ENCODE data around the gene MRPL55. TPM values are rescaled to one million over a fixed set of nuclear protein-coding genes. Genes with fewer than 3 reads are reported as not detected.

The MRPL55 gene
- total RNA-seq, 4 donors from 2014 or later, result 68.7 to 83.7 (median 80.0) TPM

- H3K4me3 ChIP-seq, result peak overlapping the region; percentile 74 to 99 (median 92)
- H3K27ac ChIP-seq, result peak overlapping the region; percentile 93 to 99 (median 98)
- peaks cover 0 to 30% (median 0%) of the 10 kb centered on the region in 3 donors for H3K36me3 ChIP-seq
- DNase-seq (ENCODE audit: low spot score in 2 of 2), result no peak
- peaks cover 0 to 23% (median 13%) of the 10 kb centered on the region in 4 donors for H3K4me1 ChIP-seq
- H3K9me3 ChIP-seq, result no peaks in the 10 kb centered on the region
- TF ChIP-seq EP300 (IDR thresholded peaks at IDR 0.05) (no peak), CTCF (IDR thresholded peaks at IDR 0.05) (no peak), POLR2A (IDR thresholded peaks at IDR 0.05) (no peak)
- no peaks in the 10 kb centered on the region for H3K27me3 ChIP-seq
- 32 to 37% methylated on average over 15 of the region's 15 CpGs for WGBS, 2 donors
Observed at GRCh38 chr1:228109962-228110488, 926 bp upstream of the MRPL55 start.

DNA sequence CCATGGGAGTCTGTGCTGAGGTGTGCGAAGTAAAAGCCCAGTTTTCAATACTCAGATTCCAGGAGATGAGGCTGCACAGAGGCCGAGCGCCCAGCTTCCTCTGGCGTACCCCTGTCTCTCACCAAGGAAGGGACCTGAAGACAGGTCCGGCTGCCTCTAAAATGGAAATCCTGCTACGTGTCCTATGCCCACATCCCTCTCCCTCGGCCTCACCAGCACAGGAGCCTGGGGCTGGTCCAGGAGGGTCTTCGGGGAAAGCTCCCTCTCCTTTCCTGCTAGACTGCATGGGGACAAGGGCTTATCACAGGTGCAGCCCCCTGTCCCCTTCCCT is 392 bp downstream of the MRPL55 start:
- Histone ChIP-seq H3K4me3 (peak overlapping the region; percentile 74 to 99 (median 92)), H3K4me1 (peaks cover 0 to 30% (median 16%) of the 10 kb centered on the region in 4 donors), H3K9me3 (no peaks in the 10 kb centered on the region), H3K27ac (peak overlapping the region; percentile 93 to 99 (median 98)), H3K27me3 (no peaks in the 10 kb centered on the region), H3K36me3 (peaks cover 0 to 32% (median 0%) of the 10 kb centered on the region in 3 donors)
- WGBS, 2 donors, result 2 to 5% methylated on average over 5 to 8 of the region's 8 CpGs
- no peak for DNase-seq (ENCODE audit: low spot score in 2 of 2)
- TF ChIP-seq EP300 (IDR thresholded peaks at IDR 0.05) (no peak), CTCF (IDR thresholded peaks at IDR 0.05) (no peak), POLR2A (IDR thresholded peaks at IDR 0.05) (no peak)

DNA sequence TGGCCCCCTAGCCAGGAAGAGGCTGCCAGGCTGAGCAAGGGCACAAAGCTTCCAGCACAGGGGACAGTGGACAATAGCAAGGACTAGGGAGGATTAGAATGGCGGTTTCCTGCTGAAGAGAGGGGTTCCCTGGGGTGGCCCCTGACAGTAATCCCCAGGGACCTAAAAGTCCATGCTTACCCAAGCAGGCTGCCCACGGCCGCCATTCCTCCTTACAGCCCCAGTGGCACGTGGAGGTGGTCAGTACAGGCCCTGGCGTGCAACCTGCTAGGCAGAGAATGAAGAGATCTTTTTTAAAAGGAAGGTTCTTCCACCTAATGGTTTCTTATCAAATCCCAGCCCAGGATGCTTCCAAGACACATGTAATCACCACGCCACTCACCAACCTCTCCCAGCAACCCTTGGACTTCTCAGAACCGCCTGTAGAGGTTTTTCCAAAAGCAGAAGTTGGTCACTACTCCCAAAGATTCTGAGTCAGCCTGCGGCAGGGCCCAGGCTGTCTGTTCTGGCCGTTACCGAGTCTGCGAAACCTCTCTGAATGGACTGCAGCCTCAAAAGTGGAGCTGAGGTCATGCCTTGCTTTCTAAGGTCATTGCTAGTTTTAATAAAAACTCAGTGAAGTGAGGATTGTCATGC is 926 bp downstream of the MRPL55 start:
- Histone ChIP-seq H3K36me3 (peaks cover 0 to 32% (median 0%) of the 10 kb centered on the region in 3 donors), H3K4me1 (peaks cover 0 to 35% (median 17%) of the 10 kb centered on the region in 4 donors), H3K27ac (peak overlapping the region; percentile 93 to 99 (median 98)), H3K27me3 (no peaks in the 10 kb centered on the region), H3K9me3 (no peaks in the 10 kb centered on the region), H3K4me3 (peak overlapping the region; percentile 74 to 99 (median 92))
- WGBS, 2 donors, result 78 to 80% methylated on average over 11 of the region's 11 CpGs
- TF ChIP-seq POLR2A (IDR thresholded peaks at IDR 0.05), result no peak
- no peak for TF ChIP-seq EP300 (IDR thresholded peaks at IDR 0.05)
- no peak for DNase-seq (ENCODE audit: low spot score in 2 of 2)

GRCh38 chr1:228107636-228108035 is 1.5 kb downstream of the MRPL55 start:
- TF ChIP-seq POLR2A (IDR thresholded peaks at IDR 0.05) (no peak), EP300 (IDR thresholded peaks at IDR 0.05) (no peak), CTCF (IDR thresholded peaks at IDR 0.05) (no peak)
- Histone ChIP-seq H3K4me3 (no peak overlapping the region), H3K36me3 (peaks cover 0 to 32% (median 0%) of the 10 kb centered on the region in 3 donors), H3K27me3 (no peaks in the 10 kb centered on the region), H3K27ac (peak overlapping the region in 2 of 4 donors; percentile 96 to 99), H3K9me3 (no peaks in the 10 kb centered on the region), H3K4me1 (peaks cover 0 to 35% (median 17%) of the 10 kb centered on the region in 4 donors)
- no peak for DNase-seq (ENCODE audit: low spot score in 2 of 2)
- 88 to 92% methylated on average over 18 to 19 of the region's 19 CpGs for WGBS, 2 donors

DNA sequence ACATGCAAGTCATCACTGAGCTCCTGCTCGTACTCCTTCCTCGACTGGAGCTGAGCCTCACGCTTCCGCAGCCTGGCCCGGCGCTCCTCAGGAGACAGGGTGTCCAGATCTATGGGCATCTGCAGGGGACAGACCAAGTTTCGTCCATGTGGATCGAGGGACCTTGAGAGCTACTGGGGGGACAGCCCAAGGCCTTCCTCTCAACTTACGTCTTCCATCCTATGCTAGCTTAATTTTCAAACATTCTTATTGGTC is 2.4 kb downstream of the MRPL55 start:
- peaks cover 0 to 32% (median 0%) of the 10 kb centered on the region in 3 donors for H3K36me3 ChIP-seq
- TF ChIP-seq POLR2A (IDR thresholded peaks at IDR 0.05) (no peak), EP300 (IDR thresholded peaks at IDR 0.05) (no peak)
- DNase-seq (ENCODE audit: low spot score in 2 of 2), result no peak
- H3K4me1 ChIP-seq, result peaks cover 0 to 42% (median 25%) of the 10 kb centered on the region in 4 donors
- H3K27me3 ChIP-seq, result no peaks in the 10 kb centered on the region
- no peaks in the 10 kb centered on the region for H3K9me3 ChIP-seq
- 86% methylated on average over 9 of the region's 9 CpGs for WGBS, 2 donors
- H3K4me3 ChIP-seq, result no peak overlapping the region
- no peak overlapping the region for H3K27ac ChIP-seq

GRCh38 chr1:228105996-228106799 is 2.9 kb downstream of the MRPL55 start:
- TF ChIP-seq EP300 (IDR thresholded peaks at IDR 0.05), result no peak
- no peak for TF ChIP-seq POLR2A (IDR thresholded peaks at IDR 0.05)
- no peak for TF ChIP-seq CTCF (IDR thresholded peaks at IDR 0.05)
- Histone ChIP-seq H3K9me3 (no peaks in the 10 kb centered on the region), H3K27ac (no peak overlapping the region), H3K36me3 (peaks cover 0 to 34% (median 0%) of the 10 kb centered on the region in 3 donors), H3K27me3 (no peaks in the 10 kb centered on the region), H3K4me3 (no peak overlapping the region), H3K4me1 (peaks cover 0 to 48% (median 29%) of the 10 kb centered on the region in 4 donors)
- 73 to 82% methylated on average over 8 of the region's 8 CpGs for WGBS, 2 donors
- no peak for DNase-seq (ENCODE audit: low spot score in 2 of 2)

Measured in tibial nerve (tissue), 4 donors.